ENCODE data around the gene KIF26B.
"Not testable (repeated sequence)": the region's sequence is repeated elsewhere in the genome, so short reads cannot be mapped to it uniquely, and the experiment has no call there.

KIF26B gene

GRCh38 chr1:245690946-245691541 lies 536.3 kb downstream of the KIF26B start:
- DNase-seq (ENCODE audit: low spot score) (no peak), FAIRE-seq (no peak)

GRCh38 chr1:245691897-245692296 lies 537.1 kb downstream of the KIF26B start:
- no peak for FAIRE-seq
- no peak for DNase-seq (ENCODE audit: low spot score)

- FAIRE-seq (no peak), DNase-seq (ENCODE audit: low spot score) (no peak)
Measured at GRCh38 chr1:245692318-245692717, 537.5 kb downstream of the KIF26B start.

- DNase-seq (ENCODE audit: low spot score): no peak
Measured at GRCh38 chr1:245693116-245693793, 538.5 kb downstream of the KIF26B start.

GRCh38 chr1:245693941-245694752 lies 539.4 kb downstream of the KIF26B start:
- FAIRE-seq (no peak), DNase-seq (ENCODE audit: low spot score) (no peak)

More at GRCh38 chr1:245693116-245693793, 538.5 kb downstream of the KIF26B start:
- FAIRE-seq: no peak

- no peak for DNase-seq (ENCODE audit: low spot score)
- no peak for FAIRE-seq
Measured at GRCh38 chr1:245694753-245695195, 540.0 kb downstream of the KIF26B start.

- DNase-seq (ENCODE audit: low spot score) (no peak), FAIRE-seq (no peak)
Measured at GRCh38 chr1:245695211-245695610, 540.4 kb downstream of the KIF26B start.

GRCh38 chr1:245695701-245696100 lies 540.9 kb downstream of the KIF26B start:
- not testable (repeated sequence) for FAIRE-seq; DNase-seq (ENCODE audit: low spot score)

GRCh38 chr1:245698116-245698515 lies 543.3 kb downstream of the KIF26B start:
- no peak for FAIRE-seq

GRCh38 chr1:245698860-245699259 lies 544.1 kb downstream of the KIF26B start:
- FAIRE-seq: no peak
- no peak for DNase-seq (ENCODE audit: low spot score)

More at GRCh38 chr1:245698116-245698515, 543.3 kb downstream of the KIF26B start:
- DNase-seq (ENCODE audit: low spot score): no peak

GRCh38 chr1:245700631-245701030 lies 545.8 kb downstream of the KIF26B start:
- no peak for DNase-seq (ENCODE audit: low spot score)
- no peak for FAIRE-seq

- no peak for DNase-seq (ENCODE audit: low spot score)
- FAIRE-seq: no peak
Measured at GRCh38 chr1:245701631-245702030, 546.8 kb downstream of the KIF26B start.

- DNase-seq (ENCODE audit: low spot score) (no peak), FAIRE-seq (no peak)
Measured at GRCh38 chr1:245702346-245702745, 547.6 kb downstream of the KIF26B start.

- FAIRE-seq (no peak), DNase-seq (ENCODE audit: low spot score) (no peak)
Measured at GRCh38 chr1:245704341-245704740, 549.6 kb downstream of the KIF26B start.

- FAIRE-seq (no peak), DNase-seq (ENCODE audit: low spot score) (peak; percentile 51)
Measured at GRCh38 chr1:245704765-245705164, 550.0 kb downstream of the KIF26B start.

- FAIRE-seq: no peak
- no peak for DNase-seq (ENCODE audit: low spot score)
Measured at GRCh38 chr1:245707941-245708340, 553.2 kb downstream of the KIF26B start.

GRCh38 chr1:245710961-245711903 lies 556.4 kb downstream of the KIF26B start:
- FAIRE-seq (no peak), DNase-seq (ENCODE audit: low spot score) (no peak)

- DNase-seq (ENCODE audit: low spot score): not testable (repeated sequence)
Measured at GRCh38 chr1:245714027-245714426, 559.2 kb downstream of the KIF26B start.

GRCh38 chr1:245715291-245715701 lies 560.5 kb downstream of the KIF26B start:
- peak; percentile 35 for DNase-seq (ENCODE audit: low spot score)

More at GRCh38 chr1:245714027-245714426, 559.2 kb downstream of the KIF26B start:
- not testable (repeated sequence) for FAIRE-seq

GRCh38 chr1:245715970-245716369 lies 561.2 kb downstream of the KIF26B start:
- peak; percentile 82 for DNase-seq (ENCODE audit: low spot score)
- FAIRE-seq: peak; percentile 50

More at GRCh38 chr1:245715291-245715701, 560.5 kb downstream of the KIF26B start:
- no peak for FAIRE-seq

GRCh38 chr1:245716561-245716960 lies 561.8 kb downstream of the KIF26B start:
- DNase-seq (ENCODE audit: low spot score) (no peak), FAIRE-seq (no peak)

All from RCC 7860 (cell line).